HepG2 (cell line): ENCODE results near the gene RNASE13. TPM values are rescaled to one million over a fixed set of nuclear protein-coding genes. Genes with fewer than 3 reads are reported as not detected.

Source experiments
- ATAC-seq: fragments of 200-7000 bp; cut with Tn5 transposase; 3 replicates; pipeline ENCODE4 v1.9.1; 2020; ENCODE audit warnings: mild to moderate bottlenecking, moderate library complexity
- BruUV-seq: library from RNA; stranded (reverse); fragments of 400-500 nt; replicated peaks from 2 replicates; lab custom pipeline; 2021; lab: Mats Ljungman, UMichigan
- CTCF ChIA-PET: fragments of 300-600 bp; formaldehyde crosslinking; extraction: SDS; loops from one replicate; lab custom pipeline; 2021; ENCODE audit warnings: low total read pairs, inconsistent platforms, low intra/inter-chr PET ratio; lab: Yijun Ruan, JAX
- POLR2A ChIA-PET: fragments of 350-600 bp; sonication (Branson Sonifier 250); formaldehyde crosslinking; loops from one replicate; lab custom pipeline; 2020; ENCODE audit warnings: antibody characterized with exemption, inconsistent platforms; lab: Yijun Ruan, JAX
- DNase-seq: peaks from one replicate; pipeline ENCODE4 v3.0.0-alpha.2; 2015; ENCODE audit warnings: low spot score
- FAIRE-seq: peaks from 3 replicates; lab custom pipeline; 2011; peaks lifted over from hg19 to GRCh38; lab: Jason Lieb, UNC
- H2AFZ ChIP-seq: one replicate; pipeline ENCODE4 v1.6.1; 2011; ENCODE audit warnings: low read length, inconsistent platforms
- H3K27ac ChIP-seq: fragments of 300-600 bp; 3 replicates; pipeline ENCODE4 v1.8.0; 2011; ENCODE audit warnings: mixed run types, mild to moderate bottlenecking, mixed read lengths, low read length, inconsistent platforms; ENCODE audit not compliant: insufficient read depth; ENCODE audit errors: extremely low read length
- H3K27me3 ChIP-seq, 2 experiments: fragments of 200-600 bp in 1 of 2; 2 replicates in 1 of 2; 3 replicates in 1 of 2; pipeline versions ENCODE4 v1.6.0 to v1.8.0; 2011; ENCODE audit warnings: low read length in 2 of 2, mild to moderate bottlenecking in 2 of 2, moderate library complexity in 2 of 2, inconsistent platforms in 1 of 2; ENCODE audit not compliant: insufficient read depth in 2 of 2, control insufficient read depth in 1 of 2
- H3K36me3 ChIP-seq, 2 experiments: fragments of 200-600 bp in 1 of 2; replicated peaks in 1 of 2; 2 replicates in 1 of 2; 3 replicates in 1 of 2; pipeline versions ENCODE4 v1.5.1 to v1.8.0; 2011; ENCODE audit warnings: low read length in 2 of 2, inconsistent platforms in 1 of 2; ENCODE audit not compliant: insufficient read depth in 2 of 2, control insufficient read depth in 1 of 2
- H3K4me1 ChIP-seq: 2 replicates; pipeline ENCODE4 v1.5.1; 2012; ENCODE audit warnings: low read length, inconsistent platforms; ENCODE audit not compliant: insufficient read depth
- H3K4me2 ChIP-seq: 2 replicates; pipeline ENCODE4 v1.6.0; 2011; ENCODE audit warnings: low read depth, low read length, inconsistent platforms
- H3K4me3 ChIP-seq, 3 experiments: fragments of 200-600 bp in 1 of 3; sonication (generic), shearing (Covaris generic) in 1 of 3; replicated peaks in 1 of 3; 2 replicates each; pipeline ENCODE4 v1.5.1; 2011 to 2016; ENCODE audit warnings: low read length in 3 of 3, inconsistent platforms in 2 of 3, low read depth in 2 of 3, mild to moderate bottlenecking in 2 of 3, control low read depth in 1 of 3, mixed read lengths in 1 of 3; ENCODE audit not compliant: insufficient read depth in 1 of 3
- H3K79me2 ChIP-seq: one replicate; pipeline ENCODE4 v1.6.1; 2011; ENCODE audit warnings: low read length, inconsistent platforms; ENCODE audit not compliant: insufficient read depth
- H3K9ac ChIP-seq: 2 replicates; pipeline ENCODE4 v1.6.0; 2011; ENCODE audit warnings: mild to moderate bottlenecking, low read depth, low read length, inconsistent platforms; ENCODE audit not compliant: insufficient read depth
- H3K9me3 ChIP-seq: 2 replicates; pipeline ENCODE4 v1.5.1; 2012; ENCODE audit warnings: mild to moderate bottlenecking, low read length
- H4K20me1 ChIP-seq: 2 replicates; pipeline ENCODE4 v1.6.0; 2011; ENCODE audit warnings: inconsistent platforms, mild to moderate bottlenecking, low read length, moderate library complexity; ENCODE audit not compliant: insufficient read depth
- E2F2 ChIP-seq: sonication (generic); formaldehyde crosslinking; IDR thresholded peaks from 2 replicates; pipeline ENCODE4 v1.4.0; 2020; ENCODE audit warnings: missing genetic modification reagents, borderline replicate concordance
- LCORL ChIP-seq, 2 experiments: fragments of 450-650 bp in 1 of 2; sonication (generic) in 1 of 2; formaldehyde crosslinking in 1 of 2; IDR thresholded peaks; 2 replicates each; pipeline versions ENCODE4 v1.5.0 to v1.6.1; 2017 to 2020; ENCODE audit warnings: antibody characterized with exemption in 1 of 2, missing genetic modification reagents in 1 of 2
- TGIF2 ChIP-seq: IDR thresholded peaks from 2 replicates; pipeline ENCODE4 v1.6.1; 2016; ENCODE audit warnings: control low read depth, missing compliant biosample characterization
- WGBS: methylation state at CpG from one replicate; pipeline ENCODE4 v1.1.6; 2017; ENCODE audit warnings: low lambda C conversion rate; 5-methylcytosine and 5-hydroxymethylcytosine counted together
- in situ Hi-C: cut with HindIII; loops from 2 replicates; pipeline ENCODE4 v1.10.0; 2017; ENCODE audit warnings: low pct_unique_long_range_greater_than_20kb; ENCODE audit not compliant: extremely low pct_ligation_motif_present
- intact Hi-C: fragments of 100-400 bp; cut with micrococcal nuclease; formaldehyde crosslinking; loops from one replicate; pipeline ENCODE4 v1.10.0; 2022; ENCODE audit not compliant: unreplicated experiment
- polyA plus RNA-seq, 8 experiments: library from polyadenylated mRNA; depleted of rRNA in 3 of 8; stranded (reverse) in 7 of 8; unstranded in 1 of 8; fragments of >200 nt; fragmentation: Illumina TruSeq in 4 of 8; extraction: Trizol in 4 of 8; gene quantifications; 2 replicates each; pipeline versions ENCODE4 v1.2.1 to v1.2.3, GENCODE V29; 2011 to 2016; ENCODE audit warnings: low read depth in 4 of 8, missing spikeins in 1 of 8, mixed read lengths in 1 of 8; ENCODE audit not compliant: insufficient read depth in 1 of 8
- total RNA-seq, 5 experiments: library from RNA; depleted of rRNA; stranded (reverse); fragments of >200 nt; fragmentation: Illumina TruSeq; extraction: Trizol; gene quantifications; 2 replicates each; pipeline ENCODE4 v1.2.3, GENCODE V29; 2016; ENCODE audit warnings: low read depth in 1 of 5
- TF ChIP-seq, protein P1 (sequence below): sonication (generic); formaldehyde crosslinking; IDR thresholded peaks from 2 replicates; pipeline ENCODE4 v1.8.0; 2022; ENCODE audit warnings: low read depth, missing genetic modification reagents

Gene RNASE13
- total and polyA plus RNA-seq, 2 of the 13 experiments (the other 11 are each of a cell fraction or from before 2014, with no cell fraction given) = 1.0 TPM; not detected in 1

DNA sequence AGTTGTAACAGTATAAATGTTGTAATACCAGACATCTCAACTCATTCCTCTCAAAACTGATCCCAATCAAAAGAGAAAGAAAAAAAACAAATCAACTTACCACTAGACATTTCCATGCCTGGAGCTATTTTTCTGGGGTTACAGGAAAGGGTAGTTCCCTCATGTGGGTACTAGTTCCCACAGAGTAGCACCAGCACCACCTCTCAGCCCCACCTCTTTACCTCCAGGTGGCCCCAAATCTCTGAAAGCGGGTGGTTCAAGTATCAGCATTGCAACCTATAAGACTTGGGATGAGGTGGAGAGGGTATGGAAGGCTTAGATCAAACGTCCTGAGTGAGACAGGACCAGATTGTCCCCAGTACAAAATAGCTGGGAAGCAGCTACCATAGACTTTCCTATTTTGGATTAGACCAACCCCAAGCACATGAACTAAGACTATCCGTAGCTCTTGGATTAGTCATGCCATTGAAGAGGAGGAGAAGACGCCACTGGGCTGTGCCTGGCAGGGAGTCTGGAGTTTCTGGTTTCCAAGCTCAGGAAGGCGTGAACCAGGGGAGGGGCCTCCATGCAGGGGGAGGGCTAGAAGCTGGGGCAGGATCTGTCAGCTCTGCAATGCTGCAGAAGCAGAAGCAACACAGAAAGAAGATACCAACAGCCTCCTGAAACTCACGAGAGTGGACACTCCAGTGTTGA lies 35.8 kb downstream of the RNASE13 start, which contains the start of gene SLC39A2:
TSS of gene SLC39A2 (plus strand) at position 620 of the 693 bp plus-strand sequence. CDS start 154 bp downstream, outside the sequence.
- BruUV-seq = no TSS peak
- H3K27me3 ChIP-seq = 0 out of 5 replicates have a peak, but pooled peaks cover 0 to 1% of the 10 kb centered on the region in 2 experiments
- peaks cover 17% of the 10 kb centered on the region for H3K4me1 ChIP-seq
- H4K20me1 ChIP-seq = no peaks in the 10 kb centered on the region
- DNase-seq (no peak), ATAC-seq (no peak)
- H3K4me2 ChIP-seq = no peak within 1 kb of the TSS
- H2AFZ ChIP-seq = no peak within 1 kb of the TSS
- WGBS = 80% methylated on average over 6 of the region's 6 CpGs
- peaks cover 16 to 29% of the 10 kb centered on the region in 2 experiments for H3K36me3 ChIP-seq
- POLR2A ChIA-PET = no interaction called here
- TF ChIP-seq, protein P1, sequence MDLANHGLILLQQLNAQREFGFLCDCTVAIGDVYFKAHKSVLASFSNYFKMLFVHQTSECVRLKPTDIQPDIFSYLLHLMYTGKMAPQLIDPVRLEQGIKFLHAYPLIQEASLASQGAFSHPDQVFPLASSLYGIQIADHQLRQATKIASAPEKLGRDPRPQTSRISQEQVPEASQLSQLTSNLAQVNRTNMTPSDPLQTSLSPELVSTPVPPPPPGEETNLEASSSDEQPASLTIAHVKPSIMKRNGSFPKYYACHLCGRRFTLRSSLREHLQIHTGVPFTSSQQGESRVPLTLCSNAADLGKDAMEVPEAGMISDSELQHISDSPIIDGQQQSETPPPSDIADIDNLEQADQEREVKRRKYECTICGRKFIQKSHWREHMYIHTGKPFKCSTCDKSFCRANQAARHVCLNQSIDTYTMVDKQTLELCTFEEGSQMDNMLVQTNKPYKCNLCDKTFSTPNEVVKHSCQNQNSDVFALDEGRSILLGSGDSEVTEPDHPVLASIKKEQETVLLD (CRISPR knock-in tag) = no peak
- no peak for TF ChIP-seq LCORL (IDR thresholded peaks at IDR 0.05)
- TF ChIP-seq LCORL (CRISPR knock-in tag; IDR thresholded peaks at IDR 0.05) = no peak
- no peak for TF ChIP-seq E2F2 (CRISPR knock-in tag)
- no peak for TF ChIP-seq TGIF2 (CRISPR knock-in tag)
- TF ChIP-seq, all 625 proteins: peak for 0
- CTCF ChIA-PET = no interaction called here
- Histone ChIP-seq H3K27ac (no peak within 1 kb of the TSS), H3K9me3 (no peaks in the 10 kb centered on the region), H3K4me3 (no peak within 1 kb of the TSS), H3K9ac (no peak within 1 kb of the TSS), H3K79me2 (no peaks in the 10 kb centered on the region)
- no peak for FAIRE-seq
- intact Hi-C loops (no loop called here), in situ Hi-C loops (loop anchor here (25.0 kb wide), 1 partner anchor 662 kb away; the partner anchor contains the start of genes CCNB1IP1 and PARP2)
